Neural progenitor cell (in vitro differentiated cells): Measurements from ENCODE around the gene CHTF18.

Experiments
- EZH2 ChIP-seq: fragments of 200-600 bp; sonication (generic); IDR thresholded peaks from 2 replicates; pipeline ENCODE4 v1.6.1; 2017; ENCODE audit warnings: antibody characterized with exemption, mild to moderate bottlenecking, moderate library complexity
- EZH2phosphoT487 ChIP-seq: fragments of 200-600 bp; sonication (generic); IDR thresholded peaks from 2 replicates; pipeline ENCODE4 v1.6.1; 2017; ENCODE audit warnings: antibody characterized with exemption
- TF ChIP-seq, protein P1 (sequence below): fragments of 200-600 bp; sonication (generic); IDR thresholded peaks from 2 replicates; pipeline ENCODE4 v1.5.1; 2017; ENCODE audit warnings: antibody characterized with exemption, mild to moderate bottlenecking

- TF ChIP-seq, protein P1, sequence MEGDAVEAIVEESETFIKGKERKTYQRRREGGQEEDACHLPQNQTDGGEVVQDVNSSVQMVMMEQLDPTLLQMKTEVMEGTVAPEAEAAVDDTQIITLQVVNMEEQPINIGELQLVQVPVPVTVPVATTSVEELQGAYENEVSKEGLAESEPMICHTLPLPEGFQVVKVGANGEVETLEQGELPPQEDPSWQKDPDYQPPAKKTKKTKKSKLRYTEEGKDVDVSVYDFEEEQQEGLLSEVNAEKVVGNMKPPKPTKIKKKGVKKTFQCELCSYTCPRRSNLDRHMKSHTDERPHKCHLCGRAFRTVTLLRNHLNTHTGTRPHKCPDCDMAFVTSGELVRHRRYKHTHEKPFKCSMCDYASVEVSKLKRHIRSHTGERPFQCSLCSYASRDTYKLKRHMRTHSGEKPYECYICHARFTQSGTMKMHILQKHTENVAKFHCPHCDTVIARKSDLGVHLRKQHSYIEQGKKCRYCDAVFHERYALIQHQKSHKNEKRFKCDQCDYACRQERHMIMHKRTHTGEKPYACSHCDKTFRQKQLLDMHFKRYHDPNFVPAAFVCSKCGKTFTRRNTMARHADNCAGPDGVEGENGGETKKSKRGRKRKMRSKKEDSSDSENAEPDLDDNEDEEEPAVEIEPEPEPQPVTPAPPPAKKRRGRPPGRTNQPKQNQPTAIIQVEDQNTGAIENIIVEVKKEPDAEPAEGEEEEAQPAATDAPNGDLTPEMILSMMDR = no peak
- TF ChIP-seq EZH2 (no peak), EZH2phosphoT487 (no peak)
Measured at GRCh38 chr16:842711-843560, 54.5 kb downstream of the CHTF18 start.
